ENCODE results near the gene BMPR1A. TPM values are rescaled to one million over a fixed set of nuclear protein-coding genes. Genes with fewer than 3 reads are reported as not detected.
A peak's percentile ranks its signal among the peaks of the same experiment; 100 is the strongest.
"Not testable (repeated sequence)": the region's sequence is repeated elsewhere in the genome, so short reads cannot be mapped to it uniquely, and the experiment has no call there.

BMPR1A gene
- polyA plus RNA-seq, 10 donors, result 41.3 to 57.3 (median 50.0) TPM

- no peak for DNase-seq
Measured at GRCh38 chr10:86871563-86872183, 115.3 kb downstream of the BMPR1A start.

DNA sequence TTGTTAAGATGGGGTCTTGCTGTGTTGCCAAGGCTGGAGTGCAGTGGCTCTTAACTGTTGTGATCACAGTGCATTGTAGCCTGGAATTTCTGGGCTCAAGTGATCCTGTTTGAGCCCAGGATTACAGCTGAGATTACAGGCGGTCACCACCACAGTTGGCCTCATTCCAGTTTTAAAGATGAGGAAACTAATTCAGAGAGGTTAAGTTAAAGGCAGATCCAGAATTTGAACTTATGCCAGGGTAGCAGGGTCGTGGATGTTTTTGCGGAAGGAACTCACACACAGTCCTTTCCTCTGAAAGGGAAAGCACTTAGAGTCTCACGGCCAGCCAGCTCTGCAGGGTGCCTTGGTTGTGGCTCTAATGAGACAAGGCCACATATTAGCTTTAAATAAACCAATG is 116.3 kb downstream of the BMPR1A start:
- DNase-seq, result peak in 1 of 3 donors; percentile 41

DNA sequence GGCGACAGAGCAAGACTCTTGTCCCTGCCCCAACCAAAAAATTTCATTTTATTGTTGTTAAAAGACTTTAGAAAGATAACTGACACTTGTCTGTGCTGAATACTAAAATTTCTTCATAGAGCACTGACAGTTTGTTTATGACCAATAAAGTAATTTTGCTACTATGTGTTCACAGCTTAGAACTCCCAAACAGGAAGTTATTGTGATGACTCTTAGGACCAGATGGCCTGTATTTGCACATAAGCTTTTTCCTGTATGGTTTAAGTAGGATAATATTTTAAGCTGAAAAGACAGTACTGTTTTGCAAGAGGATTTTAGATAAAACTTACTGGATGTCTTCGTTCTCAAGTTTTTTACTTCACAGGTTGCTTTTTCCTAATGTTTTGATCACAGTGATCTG is 120.3 kb downstream of the BMPR1A start:
- no peak for DNase-seq

DNA sequence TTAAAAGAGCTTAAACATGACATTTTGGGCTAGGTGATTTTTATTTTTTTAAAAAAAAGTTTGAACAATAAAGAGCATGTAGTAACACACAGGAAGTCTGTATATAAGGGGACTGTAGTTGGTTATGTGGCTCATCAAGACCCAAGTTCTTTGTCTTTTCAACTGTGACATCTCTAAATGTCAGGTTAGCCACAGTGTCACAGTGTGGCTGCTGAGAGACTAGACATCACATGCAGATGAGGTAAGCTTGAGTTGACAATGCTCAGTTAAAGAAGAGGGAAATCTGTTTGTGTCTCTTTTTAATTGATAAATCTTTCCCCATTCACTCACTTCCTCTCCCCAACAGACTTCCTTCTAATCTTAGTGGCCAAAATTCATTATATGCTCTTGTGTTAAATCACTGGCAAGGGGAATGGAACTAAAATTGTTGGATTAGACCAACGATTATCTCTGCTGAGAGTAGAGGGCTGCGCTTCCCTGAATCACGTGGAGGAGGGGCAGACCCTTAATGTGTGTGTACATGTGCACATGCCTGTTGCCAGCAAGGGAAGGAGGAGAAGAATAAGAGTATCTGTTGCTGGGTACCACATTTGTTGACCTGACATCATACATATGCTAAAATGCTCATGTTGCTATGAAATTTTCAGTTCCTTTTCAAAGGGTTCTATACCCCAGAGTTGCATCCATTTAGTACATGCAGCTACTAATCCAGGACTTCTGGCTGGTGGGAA is 122.7 kb downstream of the BMPR1A start:
- no peak for DNase-seq

DNA sequence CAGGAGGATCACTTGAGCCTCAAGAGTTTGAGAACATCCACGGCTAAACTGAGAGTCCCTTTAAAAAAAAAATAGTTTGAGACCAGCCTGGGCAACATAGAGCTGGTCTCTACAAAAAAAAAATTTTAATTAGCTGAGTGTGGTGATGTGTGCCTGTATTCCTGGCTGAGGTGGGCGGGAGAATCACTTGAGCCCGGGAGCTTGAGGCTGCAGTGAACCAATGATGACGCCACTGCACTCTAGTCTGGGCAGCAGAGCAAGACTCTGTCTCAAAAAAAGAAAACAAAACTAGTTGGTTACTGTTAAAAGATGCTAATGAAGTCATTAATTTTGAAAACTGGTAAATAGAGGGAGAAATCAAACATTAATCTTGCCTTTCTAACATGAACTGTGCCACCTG is 124.6 kb downstream of the BMPR1A start:
- no peak for DNase-seq

DNA sequence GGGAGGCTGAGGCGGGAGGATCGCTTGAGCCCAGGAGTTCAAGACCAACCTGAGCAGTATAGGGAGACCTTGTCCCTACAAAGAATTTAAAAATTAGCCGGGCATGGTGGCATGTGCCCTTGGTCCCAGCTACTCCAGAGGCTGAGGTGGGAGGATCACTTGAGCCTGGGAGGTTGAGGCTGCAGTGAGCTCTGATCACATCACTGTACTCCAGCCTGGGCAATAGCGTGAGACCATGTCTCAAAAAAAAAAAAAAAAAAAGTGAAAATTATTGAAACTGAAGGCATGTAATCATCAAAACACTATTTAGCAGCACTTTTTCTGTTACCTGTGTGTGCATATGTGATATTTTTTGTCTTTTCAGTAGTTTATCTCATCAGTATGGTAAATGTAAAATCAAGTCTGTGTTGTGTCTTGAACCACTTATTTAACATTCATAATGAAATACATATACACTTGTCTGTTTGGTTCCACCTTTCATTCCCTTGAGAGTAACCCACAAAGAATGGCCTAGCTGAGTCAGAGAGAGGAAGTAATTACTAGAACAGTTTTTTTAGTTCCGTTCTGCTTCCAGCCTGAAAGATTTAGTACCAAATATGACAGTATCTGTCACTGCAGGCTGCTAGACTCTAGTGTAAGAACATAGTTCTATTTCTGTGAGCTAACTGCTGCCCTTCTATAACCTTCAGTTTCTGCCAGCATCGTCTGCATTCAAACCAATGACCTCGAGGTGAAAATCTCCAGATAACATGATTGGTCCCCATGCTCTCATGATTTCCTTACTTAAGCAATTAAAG is 132.4 kb downstream of the BMPR1A start:
- DNase-seq, result peak in 1 of 3 donors; percentile 34

- no peak for DNase-seq
Measured at GRCh38 chr10:86889997-86890396, 133.6 kb downstream of the BMPR1A start.

DNA sequence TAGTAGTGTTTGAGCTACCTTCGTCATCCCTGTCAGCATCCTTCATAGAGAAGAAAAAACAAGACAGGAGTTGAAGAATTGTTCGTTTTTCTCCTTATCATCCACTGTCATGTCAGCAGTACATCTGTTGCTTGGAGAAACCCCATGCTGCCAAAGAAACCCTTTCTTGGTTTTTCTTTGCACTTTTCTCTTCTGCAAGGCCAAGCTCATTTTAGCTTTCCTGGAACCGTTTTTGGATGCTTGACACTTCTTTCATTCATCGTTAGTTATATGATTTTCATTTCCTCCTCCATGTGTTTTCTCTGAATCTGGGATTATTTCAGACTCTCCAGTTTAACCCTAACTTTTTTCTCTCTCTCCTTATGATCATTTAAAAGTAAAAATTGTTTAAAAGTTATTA is 142.1 kb downstream of the BMPR1A start:
- no peak for DNase-seq

DNA sequence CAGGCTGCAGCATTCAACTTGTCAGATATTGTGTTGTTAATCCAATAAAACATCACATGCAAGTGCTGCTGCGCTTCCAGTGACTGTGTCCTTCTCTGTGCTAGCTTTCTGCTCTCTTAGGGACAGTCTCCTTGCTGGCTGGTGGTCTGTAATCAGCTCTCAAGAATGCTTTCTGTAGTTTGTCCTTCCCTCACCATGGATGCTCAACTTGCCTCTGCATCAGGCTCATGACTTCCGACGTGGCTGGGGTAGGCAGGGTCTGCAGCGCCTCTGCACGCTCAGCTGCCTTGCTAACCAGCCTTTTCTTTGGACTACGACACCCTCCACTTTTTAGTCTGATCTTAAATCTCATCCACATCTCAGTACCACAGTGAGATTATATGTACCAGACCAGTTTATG is 142.7 kb downstream of the BMPR1A start:
- DNase-seq, result no peak

DNA sequence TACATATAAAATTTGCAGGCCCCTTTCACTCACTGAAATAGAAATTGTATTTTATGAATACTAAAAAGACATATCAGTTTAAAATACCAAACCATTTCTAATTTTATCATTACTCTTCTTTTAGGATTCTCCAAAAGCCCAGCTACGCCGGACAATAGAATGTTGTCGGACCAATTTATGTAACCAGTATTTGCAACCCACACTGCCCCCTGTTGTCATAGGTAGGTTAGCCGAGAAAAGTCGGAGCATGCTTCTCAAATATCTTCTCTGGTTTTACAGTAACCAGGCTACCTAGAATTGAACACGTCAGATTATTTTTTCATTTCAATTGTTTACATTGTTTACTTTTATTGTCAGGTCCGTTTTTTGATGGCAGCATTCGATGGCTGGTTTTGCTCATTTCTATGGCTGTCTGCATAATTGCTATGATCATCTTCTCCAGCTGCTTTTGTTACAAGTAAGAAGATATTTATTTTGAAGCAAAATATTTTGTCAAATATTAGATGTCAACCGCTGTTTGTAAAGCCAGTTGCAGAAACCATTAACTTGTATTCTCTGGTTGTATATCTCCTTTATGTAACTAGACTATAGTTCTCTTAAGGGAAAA is 143.4 kb downstream of the BMPR1A start:
- DNase-seq, result peak; percentile 68 to 83 (median 76)

GRCh38 chr10:86900955-86901354 is 144.5 kb downstream of the BMPR1A start:
- DNase-seq, result peak; percentile 50 to 61 (median 53)

- no peak for DNase-seq
Measured at GRCh38 chr10:86904600-86904999, 148.2 kb downstream of the BMPR1A start.

DNA sequence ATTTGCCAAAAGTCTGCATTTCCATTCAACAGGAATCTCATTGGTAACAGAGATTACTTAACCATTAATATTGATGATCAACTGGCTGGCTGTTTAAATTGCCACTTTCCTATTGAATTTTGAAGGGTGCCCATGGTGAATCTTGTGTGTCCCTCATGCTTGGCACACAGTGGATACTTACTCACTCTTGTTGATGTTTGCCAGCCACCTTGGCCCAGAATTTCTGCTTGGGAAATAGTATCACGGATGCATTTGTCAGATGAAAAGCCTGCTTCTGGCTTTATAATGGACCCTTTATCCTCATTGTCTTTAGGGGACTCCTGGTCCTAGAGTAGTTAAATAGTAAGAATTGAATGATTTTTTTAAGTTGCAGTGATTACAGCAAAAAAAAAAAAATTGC is 149.0 kb downstream of the BMPR1A start:
- no peak for DNase-seq

DNA sequence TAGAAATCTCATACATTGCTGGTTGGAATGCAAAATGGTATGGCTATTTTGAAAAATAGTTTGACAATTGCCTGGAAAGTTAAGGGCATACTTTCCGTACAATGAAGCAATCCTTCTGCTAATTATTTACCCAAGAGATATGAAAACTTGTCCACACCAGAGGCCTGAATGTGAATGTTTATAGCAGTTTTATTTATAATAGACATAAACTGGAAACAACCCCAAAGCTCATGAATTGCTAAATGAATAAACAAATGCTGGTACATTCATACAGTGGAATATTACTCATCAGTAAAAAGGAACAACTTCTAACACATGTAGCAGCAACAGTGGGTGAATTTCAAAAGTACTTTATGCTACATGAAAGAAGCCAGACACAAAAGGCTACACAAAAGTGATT is 158.3 kb downstream of the BMPR1A start:
- DNase-seq, result no peak

DNA sequence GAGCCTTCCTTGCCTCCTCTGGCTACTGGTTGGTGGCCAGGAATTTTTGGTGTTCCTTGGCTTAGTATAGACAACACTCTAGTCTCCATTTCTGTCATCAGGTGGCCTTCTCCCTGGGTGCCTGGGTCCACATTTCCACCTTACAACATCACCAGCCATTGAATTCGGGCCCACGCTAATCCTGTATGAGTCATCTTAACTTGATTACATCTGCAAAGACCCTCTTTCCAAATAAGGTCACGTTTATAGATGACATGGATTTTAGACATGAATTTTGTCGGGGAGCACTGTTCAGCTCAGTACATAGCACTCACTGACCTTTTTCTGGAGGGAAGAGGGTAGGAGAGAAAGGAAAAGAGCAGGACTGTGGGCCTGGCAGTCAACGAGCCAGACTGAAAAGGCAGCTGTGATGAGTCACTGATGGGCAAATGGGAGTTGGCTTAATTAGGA is 161.6 kb downstream of the BMPR1A start:
- DNase-seq, result no peak

GRCh38 chr10:86922553-86922961 is 166.1 kb downstream of the BMPR1A start:
- DNase-seq, result no peak

DNA sequence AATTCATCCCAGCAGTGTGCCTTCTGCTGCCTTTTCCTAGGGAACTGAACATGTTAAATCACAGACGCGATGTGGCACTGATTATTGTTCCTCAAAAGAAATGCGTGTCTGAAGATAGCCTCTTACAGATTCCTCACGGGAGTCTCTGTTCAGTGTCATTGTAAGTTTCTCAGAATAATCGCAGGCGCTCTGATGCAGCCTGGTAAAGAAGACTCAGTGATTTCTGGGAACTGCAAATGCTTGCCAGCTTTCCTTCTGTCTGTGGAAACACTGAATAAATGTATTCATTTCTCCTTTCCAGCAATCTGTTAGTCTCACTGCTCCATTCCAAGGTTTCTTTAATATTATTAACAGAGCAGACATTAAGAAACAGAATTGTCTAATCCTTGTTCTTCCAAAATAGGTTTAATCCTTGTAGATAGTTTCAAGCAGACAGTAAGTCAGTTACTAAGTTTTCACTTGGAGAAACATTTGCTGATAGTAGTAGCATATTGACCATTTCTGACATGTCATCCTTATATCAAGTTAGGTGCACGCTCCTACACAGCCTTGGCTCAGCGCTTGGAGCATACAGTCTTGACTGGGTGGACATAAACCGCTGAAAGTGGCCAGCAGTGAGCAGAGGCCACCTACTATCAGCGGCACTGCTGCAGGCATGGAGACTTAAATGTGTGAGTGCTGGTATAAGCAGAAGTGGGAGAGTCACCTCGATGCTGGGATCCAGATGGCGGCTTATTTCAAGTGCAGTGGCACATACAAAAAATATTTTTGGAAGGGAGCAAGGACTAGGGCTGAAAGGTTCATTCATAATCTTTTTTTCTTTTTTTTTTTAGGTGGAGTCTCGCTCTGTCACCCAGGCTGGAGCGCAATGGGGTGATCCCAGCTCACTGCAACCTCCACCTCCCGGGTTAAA is 173.3 kb downstream of the BMPR1A start:
- peak in 1 of 3 donors; percentile 57 for DNase-seq

GRCh38 chr10:86931872-86932271 is 175.5 kb downstream of the BMPR1A start:
- no peak for DNase-seq

GRCh38 chr10:86932674-86933073 is 176.3 kb downstream of the BMPR1A start:
- no peak for DNase-seq

DNA sequence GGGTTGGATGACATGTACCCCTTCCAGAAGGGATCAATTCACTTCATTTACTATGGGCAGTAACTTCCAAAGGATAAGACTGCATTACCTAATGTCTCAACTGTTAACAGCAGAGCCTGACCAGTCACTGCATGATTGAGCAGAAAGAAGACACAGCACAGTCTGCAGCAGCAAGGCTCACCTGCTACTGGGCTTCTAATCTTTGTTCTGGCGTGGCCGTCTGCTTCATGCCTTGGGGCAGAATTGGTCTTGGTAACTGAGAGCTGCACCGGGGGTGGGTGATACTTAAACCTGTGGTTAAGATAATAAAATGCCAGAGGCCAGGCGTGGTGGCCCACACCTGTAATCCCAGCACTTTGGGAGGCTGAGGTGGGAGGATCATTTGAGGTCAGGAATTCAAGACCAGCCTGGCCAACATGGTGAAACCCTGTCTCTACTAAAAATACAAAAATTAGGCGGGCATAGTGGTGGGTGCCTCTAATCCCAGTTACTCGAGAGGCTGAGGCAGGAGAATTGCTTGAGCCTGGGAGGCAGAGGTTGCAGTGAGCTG is 177.8 kb downstream of the BMPR1A start:
- DNase-seq, result not testable (repeated sequence)
